Measurements from ENCODE around the gene IPCEF1. TPM values are rescaled to one million over a fixed set of nuclear protein-coding genes. Genes with fewer than 3 reads are reported as not detected.

IPCEF1 gene
- total and polyA plus RNA-seq, 4 donors = 0.46 to 2.8 (median 1.3) TPM

- TF ChIP-seq SP1 (IDR thresholded peaks at IDR 0.05) (no peak), RXRA (IDR thresholded peaks at IDR 0.05) (no peak), MAX (IDR thresholded peaks at IDR 0.05) (no peak)
- H3K36me3 ChIP-seq (ENCODE audit: control insufficient read depth in 4 of 4, insufficient read depth in 3 of 4, low read depth in 1 of 4, low read length in 3 of 4) = no peaks in the 10 kb centered on the region
- DNase-seq (ENCODE audit: low spot score) = no peak
- H3K4me3 ChIP-seq (ENCODE audit: low read depth in 1 of 3, low read length in 3 of 3) = no peak overlapping the region
- H3K4me1 ChIP-seq (ENCODE audit: control insufficient read depth in 4 of 4, insufficient read depth in 4 of 4, low read length in 3 of 4) = no peaks in the 10 kb centered on the region
- no peak overlapping the region for H3K9ac ChIP-seq (ENCODE audit: low read depth in 1 of 2, low read length in 2 of 2)
- peaks cover 0 to 2% (median 0%) of the 10 kb centered on the region in 4 donors for H3K27me3 ChIP-seq (ENCODE audit: control insufficient read depth in 4 of 4, insufficient read depth in 4 of 4, low read length in 3 of 4)
- 65% methylated on average over 6 of the region's 6 CpGs for WGBS
- no peaks in the 10 kb centered on the region for H3K9me3 ChIP-seq (ENCODE audit: control insufficient read depth in 4 of 4, low read length in 3 of 4)
- H3K27ac ChIP-seq (ENCODE audit: low read depth in 1 of 2, low read length in 2 of 2) = no peak overlapping the region
Measured at GRCh38 chr6:154218301-154218700, 138.3 kb downstream of the IPCEF1 start.

GRCh38 chr6:154213782-154214181, 142.8 kb downstream of the IPCEF1 start:
- no peaks in the 10 kb centered on the region for H3K36me3 ChIP-seq (ENCODE audit: control insufficient read depth in 4 of 4, insufficient read depth in 3 of 4, low read depth in 1 of 4, low read length in 3 of 4)
- 94% methylated on average over 3 of the region's 3 CpGs for WGBS
- no peaks in the 10 kb centered on the region for H3K9me3 ChIP-seq (ENCODE audit: control insufficient read depth in 4 of 4, low read length in 3 of 4)
- TF ChIP-seq MAX (IDR thresholded peaks at IDR 0.05) (no peak), HNF4A (conservative IDR thresholded peaks at IDR 0.05) (no peak), HNF4G (IDR thresholded peaks at IDR 0.05) (no peak), YY1 (IDR thresholded peaks at IDR 0.05) (no peak), REST (IDR thresholded peaks at IDR 0.05) (no peak), CTCF (IDR thresholded peaks at IDR 0.05; ENCODE audit: low read depth, low read length, missing input control) (no peak), GABPA (IDR thresholded peaks at IDR 0.05 in 1 of 2, conservative IDR thresholded peaks at IDR 0.05 in 1 of 2) (no peak), ZBTB33 (IDR thresholded peaks at IDR 0.05) (no peak), RXRA (IDR thresholded peaks at IDR 0.05) (no peak)
- no peak overlapping the region for H3K27ac ChIP-seq (ENCODE audit: low read depth in 1 of 2, low read length in 2 of 2)
- H3K27me3 ChIP-seq (ENCODE audit: control insufficient read depth in 4 of 4, insufficient read depth in 4 of 4, low read length in 3 of 4) = peaks cover 0 to 2% (median 0%) of the 10 kb centered on the region in 4 donors
- H3K4me3 ChIP-seq (ENCODE audit: low read depth in 1 of 3, low read length in 3 of 3) = no peak overlapping the region
- H3K4me1 ChIP-seq (ENCODE audit: control insufficient read depth in 4 of 4, insufficient read depth in 4 of 4, low read length in 3 of 4) = no peaks in the 10 kb centered on the region
- DNase-seq (ENCODE audit: low spot score) = no peak
- H3K9ac ChIP-seq (ENCODE audit: low read depth in 1 of 2, low read length in 2 of 2) = no peak overlapping the region

Data from liver (tissue), 9 donors.